GM12892 (cell line): ENCODE data around the gene TRPM2.
A peak's percentile ranks its signal among the peaks of the same experiment; 100 is the strongest.

Experiments used
- POLR2A ChIP-seq: IDR thresholded peaks from 2 replicates; pipeline ENCODE4 v1.6.1; 2011; ENCODE audit warnings: low read depth, low read length, control low read depth
- TAF1 ChIP-seq: IDR thresholded peaks from 2 replicates; pipeline ENCODE4 v1.6.1; 2011; ENCODE audit warnings: low read depth, mild to moderate bottlenecking, control low read depth, low read length, borderline replicate concordance

- TF ChIP-seq TAF1 (no peak), POLR2A (peak; percentile 19)
These were observed 23.3 kb upstream of the TRPM2 start for GRCh38 chr21:44329971-44330681.
